HG02798 (cell line): ENCODE results near the gene TOLLIP.

Experiments used
- ATAC-seq: cut with Tn5 transposase; IDR thresholded peaks from one replicate; pipeline ENCODE4 v1.9.1; 2021; ENCODE audit warnings: mild to moderate bottlenecking; ENCODE audit not compliant: unreplicated experiment, poor library complexity

The TOLLIP gene

DNA sequence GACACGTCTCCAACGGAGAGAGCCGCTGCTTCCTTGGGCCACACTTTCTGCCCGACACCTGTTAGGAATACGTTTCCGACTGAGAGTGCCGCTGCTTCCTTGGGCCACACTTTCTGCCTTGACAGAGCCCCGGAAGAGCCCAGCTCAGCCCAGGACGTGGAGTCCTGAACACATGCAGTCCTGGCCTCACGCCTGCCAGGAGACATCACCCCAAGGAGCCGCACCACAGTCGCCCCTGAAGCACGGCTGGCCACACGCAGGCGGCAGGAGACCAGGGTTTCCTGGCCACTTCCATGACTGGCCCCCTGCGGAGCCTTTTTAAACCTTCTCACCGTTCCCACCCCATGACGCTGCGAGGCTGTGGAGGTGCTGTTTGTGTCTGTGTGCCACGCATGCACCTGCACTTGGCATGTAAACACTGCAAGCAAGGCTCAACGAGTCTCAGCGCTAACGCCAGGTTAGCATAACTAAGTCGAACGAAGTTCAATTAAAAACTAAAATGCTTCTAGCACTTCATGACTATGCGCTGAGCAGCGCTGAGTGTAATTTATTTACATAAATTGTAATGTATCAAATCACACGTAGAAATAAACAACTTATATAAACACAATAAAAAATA lies 8.8 kb downstream of the TOLLIP start:
- ATAC-seq: no peak

GRCh38 chr11:1300121-1300520 lies 9.3 kb downstream of the TOLLIP start:
- ATAC-seq: no peak

DNA sequence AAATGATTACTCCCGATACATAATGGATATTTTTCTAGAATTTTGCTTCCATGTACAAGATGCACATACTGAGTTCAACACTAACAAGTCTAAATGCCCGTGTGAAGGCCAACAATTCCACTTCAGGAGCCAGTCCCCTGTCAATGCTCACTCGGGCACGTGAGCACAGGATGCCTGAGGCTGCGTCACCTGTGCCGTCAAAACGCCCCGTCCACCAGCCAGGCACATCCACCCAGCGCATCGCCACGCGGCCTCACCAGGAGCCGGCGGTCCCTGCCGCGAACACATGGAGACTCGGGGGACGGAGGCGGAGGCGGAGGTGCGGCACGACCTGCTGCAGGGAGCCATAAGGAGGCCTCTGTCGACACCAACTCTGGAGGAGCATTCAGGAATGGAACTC lies 9.8 kb downstream of the TOLLIP start:
- ATAC-seq: no peak

- no peak for ATAC-seq
These were observed 10.5 kb downstream of the TOLLIP start for GRCh38 chr11:1298695-1299492.

DNA sequence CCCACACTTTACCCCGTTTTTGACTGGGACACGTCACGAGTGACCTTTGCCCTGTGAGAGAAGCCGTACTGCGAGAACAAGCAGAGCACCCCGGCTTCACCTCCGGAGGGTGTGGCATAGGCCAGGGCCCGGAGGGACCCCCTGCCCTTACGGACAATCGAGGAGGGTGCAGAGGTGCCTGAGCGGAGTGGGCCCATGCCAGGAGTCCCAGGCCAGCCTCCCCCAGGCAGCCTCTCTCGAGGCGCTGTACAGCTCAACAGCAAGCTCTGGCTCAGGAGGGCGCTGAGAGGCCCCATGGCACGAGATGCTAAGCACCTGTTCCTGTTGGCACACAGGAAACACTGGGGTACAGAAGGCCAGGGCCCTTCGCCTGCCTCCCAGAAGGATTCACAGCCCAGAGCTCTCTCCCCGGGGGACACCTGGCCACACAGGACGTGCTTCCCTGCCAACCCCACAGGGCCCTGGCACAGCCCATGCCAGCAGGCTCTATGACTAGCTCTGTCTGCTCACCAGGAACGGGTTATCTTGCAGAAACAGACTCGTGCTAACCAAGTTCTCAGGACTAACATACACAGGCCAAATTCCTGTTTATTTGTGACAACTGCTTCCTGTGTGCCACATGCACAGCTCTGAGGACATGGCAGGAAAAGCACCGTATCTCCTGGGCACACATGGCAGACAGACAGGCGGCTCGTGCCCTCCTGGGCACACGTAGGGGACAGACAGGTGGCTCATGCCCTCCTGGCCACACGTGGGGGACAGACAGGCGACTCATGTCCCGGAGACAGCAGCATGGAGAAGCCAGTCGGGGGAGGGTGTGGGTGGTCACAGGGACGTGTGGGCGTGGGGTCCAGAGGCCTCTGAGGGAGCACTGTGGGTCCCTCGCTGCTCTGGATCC lies 11.6 kb downstream of the TOLLIP start:
- no peak for ATAC-seq

DNA sequence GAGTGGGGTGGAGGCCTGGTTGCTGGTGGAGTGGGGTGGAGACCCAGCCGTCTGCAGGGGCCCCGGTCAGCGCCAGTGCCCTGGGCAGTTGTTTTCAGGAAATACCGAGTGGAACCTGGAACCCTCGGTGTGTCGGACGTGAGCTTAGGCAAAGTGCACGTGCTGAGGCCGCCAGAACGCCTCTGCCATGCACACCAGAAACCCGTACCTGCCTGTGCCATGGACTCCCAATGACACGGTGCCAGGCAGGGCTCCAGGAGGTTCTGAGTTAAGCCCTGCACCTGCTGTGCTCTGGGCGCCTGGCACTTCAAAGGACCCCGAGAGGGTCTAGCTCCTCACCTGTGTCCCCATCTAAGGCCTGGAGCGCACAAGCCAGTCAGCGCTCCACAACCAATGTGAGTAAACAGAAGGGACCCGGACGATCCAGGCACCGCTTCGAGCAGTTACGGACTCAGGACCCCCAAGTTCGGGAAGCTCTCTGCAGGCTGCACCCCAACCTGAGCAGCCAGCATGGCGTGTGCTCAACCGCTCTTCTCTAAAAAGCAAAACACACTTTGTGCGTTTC lies 12.3 kb downstream of the TOLLIP start:
- ATAC-seq: no peak

DNA sequence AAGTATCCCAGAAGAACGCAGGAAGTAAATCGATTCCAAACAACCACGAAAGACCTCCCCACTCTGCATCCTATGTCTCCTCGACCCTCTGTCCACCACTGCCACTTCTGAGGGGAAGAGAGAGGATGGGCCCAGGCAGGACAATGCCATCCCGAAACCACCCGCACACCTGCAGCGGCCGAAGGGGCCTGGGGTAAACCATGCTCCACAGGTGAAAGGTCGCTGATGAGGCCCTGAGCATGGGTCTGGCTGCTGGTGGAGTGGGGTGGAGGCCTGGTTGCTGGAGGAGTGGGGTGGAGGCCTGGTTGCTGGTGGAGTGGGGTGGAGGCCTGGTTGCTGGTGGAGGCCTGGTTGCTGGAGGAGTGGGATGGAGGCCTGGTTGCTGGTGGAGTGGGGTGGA lies 13.1 kb downstream of the TOLLIP start:
- no peak for ATAC-seq

GRCh38 chr11:1295591-1295990 lies 13.8 kb downstream of the TOLLIP start:
- no peak for ATAC-seq

DNA sequence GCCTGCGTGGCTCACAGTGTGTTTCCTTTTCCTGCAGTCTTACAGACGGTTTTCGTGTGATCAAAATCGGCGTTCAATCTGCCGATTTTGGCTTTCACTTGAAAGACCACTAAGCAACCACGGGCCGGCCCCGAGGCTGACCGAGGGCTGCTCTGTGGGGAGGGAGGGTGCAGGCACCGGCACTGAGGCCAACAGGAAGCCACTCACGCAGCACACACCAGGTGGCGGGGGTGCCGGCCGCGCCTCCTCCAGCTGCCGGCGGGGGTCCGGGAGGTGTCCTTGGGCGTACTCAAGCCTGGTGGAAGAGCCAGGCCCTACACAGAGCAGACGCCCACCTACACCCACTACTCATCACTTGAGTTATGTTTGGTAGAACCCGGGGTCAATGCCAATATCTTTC lies 14.3 kb downstream of the TOLLIP start:
- ATAC-seq: no peak

GRCh38 chr11:1293619-1294015 lies 15.8 kb downstream of the TOLLIP start:
- no peak for ATAC-seq

DNA sequence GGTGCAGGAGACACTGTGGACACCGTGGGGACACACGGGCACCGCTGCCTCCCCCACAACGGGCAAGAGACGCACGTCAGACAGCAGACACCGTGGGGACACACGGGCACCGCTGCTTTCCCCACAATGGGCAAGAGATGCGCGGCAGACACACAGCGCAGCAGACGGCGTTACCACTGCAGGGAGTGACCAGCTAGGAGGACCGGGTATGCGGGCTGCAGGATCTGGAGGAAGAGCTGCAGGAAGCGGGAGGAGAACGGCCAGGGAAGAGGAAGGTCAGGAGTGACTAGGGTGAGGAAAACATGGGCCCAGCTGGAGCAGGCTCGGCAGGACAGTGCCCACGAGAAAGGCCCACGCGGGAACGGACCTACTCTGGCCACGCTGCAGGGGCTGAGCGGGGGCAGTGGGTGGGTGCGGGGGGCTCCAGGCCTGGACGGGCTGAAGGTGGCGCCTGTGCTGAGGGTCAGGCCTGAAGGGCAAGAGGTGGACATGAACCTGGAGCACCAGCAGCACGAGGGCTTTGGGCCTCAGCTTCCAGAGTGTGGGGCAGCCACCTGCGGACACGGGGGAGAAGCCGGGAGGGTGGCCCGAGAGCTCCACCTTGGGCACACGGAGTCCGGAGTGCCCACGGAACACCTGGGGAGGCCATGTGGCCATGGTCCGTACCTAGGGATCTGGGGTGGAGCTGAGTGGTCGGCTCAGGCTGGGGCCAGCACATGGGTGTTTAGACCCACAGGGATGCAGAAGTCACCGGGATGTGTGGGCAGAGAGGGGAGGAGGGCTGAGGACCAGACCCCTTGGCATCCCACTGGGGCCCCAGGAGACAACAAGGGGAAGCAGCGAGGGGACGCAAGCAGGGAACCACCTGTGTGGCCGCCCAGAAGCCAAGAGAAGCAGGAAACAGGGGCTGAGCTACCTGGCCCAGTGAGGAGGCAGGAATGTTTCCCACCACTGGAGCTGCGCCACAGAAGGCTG lies 16.5 kb downstream of the TOLLIP start:
- no peak for ATAC-seq

GRCh38 chr11:1292018-1292643 lies 17.3 kb downstream of the TOLLIP start:
- no peak for ATAC-seq

GRCh38 chr11:1291295-1292017 lies 18.0 kb downstream of the TOLLIP start:
- ATAC-seq: no peak

- ATAC-seq: no peak
These were observed 19.1 kb downstream of the TOLLIP start for GRCh38 chr11:1290052-1291040.

DNA sequence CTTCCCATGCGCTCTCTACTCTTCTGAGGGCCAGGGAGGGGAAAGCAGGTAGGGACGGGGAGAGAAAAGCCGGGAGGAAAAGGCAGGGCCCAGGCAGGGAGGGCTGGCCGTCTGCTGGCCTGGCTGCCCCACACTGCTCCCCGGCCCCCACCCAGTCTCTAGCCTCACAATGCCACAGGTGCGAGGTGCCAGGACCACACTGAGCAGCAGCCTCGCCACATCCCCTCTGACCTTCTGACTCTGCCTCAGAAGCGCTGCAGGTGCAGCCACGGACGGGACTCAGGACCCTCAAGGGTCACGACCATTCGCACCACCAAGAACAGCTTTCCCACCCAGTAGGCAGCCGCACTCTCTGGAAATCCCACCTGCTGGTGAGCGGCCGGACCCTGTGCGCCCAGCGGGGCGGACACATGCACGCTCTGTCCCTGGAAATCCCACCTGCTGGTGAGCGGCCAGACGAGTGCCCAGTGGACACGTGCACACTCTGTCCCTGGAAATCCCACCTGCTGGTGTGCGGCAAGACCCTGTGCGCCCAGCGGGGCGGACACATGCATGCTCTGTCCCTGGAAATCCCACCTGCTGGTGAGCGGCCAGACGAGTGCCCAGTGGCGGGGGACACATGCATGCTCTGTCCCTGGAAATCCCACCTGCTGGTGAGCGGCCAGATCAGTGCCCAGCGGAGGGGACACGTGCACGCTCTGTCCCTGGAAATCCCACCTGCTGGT lies 20.1 kb downstream of the TOLLIP start:
- no peak for ATAC-seq

GRCh38 chr11:1288426-1289151 lies 20.8 kb downstream of the TOLLIP start:
- no peak for ATAC-seq
